HG02759 (cell line): ENCODE results near the gene MTMR2.
A peak's percentile ranks its signal among the peaks of the same experiment; 100 is the strongest.
"Not testable (repeated sequence)": the region's sequence is repeated elsewhere in the genome, so short reads cannot be mapped to it uniquely, and the experiment has no call there.

ENCODE experiments used
- ATAC-seq: cut with Tn5 transposase; IDR thresholded peaks from one replicate; pipeline ENCODE4 v1.9.1; 2021; ENCODE audit warnings: mild to moderate bottlenecking, moderate library complexity; ENCODE audit not compliant: unreplicated experiment

Gene MTMR2

DNA sequence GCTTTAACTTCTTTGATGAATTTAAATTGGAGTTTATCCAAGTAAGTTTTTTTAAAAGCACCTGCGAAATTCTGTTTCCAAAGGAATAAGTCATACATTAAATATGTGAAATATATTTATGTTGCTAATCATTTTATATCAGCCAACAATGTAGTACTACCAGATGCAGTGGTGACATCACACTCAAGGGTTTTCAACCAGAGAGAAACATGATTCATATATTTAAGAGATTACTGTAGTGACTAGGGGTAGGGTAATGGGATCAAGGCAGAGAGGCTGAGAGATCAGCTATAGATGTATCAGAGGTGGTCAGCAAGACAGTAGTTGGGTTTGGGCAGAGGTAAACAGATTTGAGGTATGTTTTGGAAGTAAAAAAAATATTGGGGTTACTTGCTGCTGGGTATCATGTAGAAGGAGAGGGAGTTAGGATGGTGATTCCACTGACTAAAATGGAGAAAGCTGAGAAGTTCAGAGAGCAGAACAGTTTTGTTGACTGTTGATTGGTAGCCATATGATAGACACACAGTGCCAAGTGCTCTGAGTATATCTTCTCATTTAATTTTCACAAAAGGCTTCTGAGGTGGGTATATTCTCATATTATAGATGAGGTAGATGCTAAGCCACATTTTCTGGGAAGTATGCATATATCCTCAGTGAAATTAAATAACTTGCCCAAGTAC is 94.2 kb downstream of the MTMR2 start:
- ATAC-seq, result no peak

- no peak for ATAC-seq
These were observed 96.2 kb downstream of the MTMR2 start for GRCh38 chr11:95827696-95828095.

GRCh38 chr11:95821640-95822039 is 102.3 kb downstream of the MTMR2 start:
- no peak for ATAC-seq

DNA sequence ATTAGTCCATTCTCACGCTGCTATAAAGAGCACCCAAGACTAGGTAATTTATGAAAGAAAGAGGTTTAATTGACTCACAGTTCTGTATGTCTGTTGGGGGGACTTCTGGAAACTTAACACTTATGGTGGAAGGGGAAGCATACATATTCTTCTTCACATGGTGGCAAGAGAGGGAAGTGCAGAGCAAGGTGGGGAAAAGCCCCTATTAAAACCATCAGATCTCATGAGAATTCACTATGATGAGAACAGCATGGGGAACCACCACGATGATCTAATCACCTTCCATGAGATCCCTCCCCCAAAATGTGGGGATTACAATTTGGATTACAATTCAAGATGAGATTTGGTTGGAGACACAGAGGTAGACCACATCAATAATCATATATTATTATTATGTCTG is 107.9 kb downstream of the MTMR2 start:
- no peak for ATAC-seq

DNA sequence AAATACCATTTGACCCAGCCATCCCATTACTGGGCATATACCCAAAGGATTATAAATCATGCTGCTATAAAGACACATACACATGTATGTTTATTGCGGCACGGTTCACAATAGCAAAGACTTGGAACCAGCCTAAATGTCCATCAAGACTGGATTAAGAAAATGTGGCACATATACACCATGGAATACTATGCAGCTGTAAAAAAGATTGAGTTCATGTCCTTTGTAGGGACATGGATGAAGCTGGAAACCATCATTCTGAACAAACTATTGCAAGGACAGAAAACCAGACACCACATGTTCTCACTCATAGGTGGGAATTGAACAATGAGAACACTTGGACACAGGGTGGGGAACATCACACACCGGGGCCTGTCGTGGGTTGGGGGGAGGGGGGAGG is 112.9 kb downstream of the MTMR2 start:
- not testable (repeated sequence) for ATAC-seq

DNA sequence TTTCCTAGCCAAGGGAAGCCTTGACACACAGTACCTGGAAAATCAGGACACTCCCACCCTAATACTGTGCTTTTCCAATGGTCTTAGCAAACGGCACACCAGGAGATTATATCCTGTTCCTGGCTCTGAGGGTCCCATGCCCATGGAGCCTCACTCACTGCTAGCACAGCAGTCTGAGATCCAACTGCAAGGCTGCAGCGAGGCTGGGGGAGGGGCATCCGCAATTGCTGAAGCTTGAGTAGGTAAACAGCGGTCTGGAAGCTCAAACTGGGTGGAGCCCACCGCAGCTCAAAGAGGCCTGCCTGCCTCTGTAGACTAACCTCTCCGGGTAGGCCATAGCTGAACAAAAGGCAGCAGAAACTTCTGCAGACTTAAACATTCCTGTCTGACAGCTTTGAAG is 117.4 kb downstream of the MTMR2 start:
- not testable (repeated sequence) for ATAC-seq

- ATAC-seq, result no peak
These were observed 118.0 kb downstream of the MTMR2 start for GRCh38 chr11:95805869-95806268.

GRCh38 chr11:95803973-95804372 is 119.9 kb downstream of the MTMR2 start:
- ATAC-seq, result no peak

DNA sequence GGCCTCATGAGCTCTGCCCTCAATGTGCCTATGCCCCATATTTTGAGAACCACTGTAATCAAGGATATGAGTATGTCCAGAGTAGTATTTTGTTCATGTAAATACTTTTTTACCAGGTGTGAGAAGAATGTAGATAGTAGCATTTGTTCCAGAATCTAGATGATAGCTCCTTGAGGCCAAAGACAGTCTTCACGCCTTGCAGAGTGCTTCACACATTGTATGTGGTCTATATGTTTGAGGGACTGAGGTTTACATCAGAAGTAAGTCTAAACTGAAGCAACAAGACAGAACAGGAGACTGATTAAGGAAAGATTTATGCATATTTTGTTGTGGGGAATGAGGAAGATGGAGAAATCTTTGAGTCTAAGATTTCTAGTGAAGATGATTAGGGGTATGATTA is 121.1 kb downstream of the MTMR2 start:
- ATAC-seq, result no peak

DNA sequence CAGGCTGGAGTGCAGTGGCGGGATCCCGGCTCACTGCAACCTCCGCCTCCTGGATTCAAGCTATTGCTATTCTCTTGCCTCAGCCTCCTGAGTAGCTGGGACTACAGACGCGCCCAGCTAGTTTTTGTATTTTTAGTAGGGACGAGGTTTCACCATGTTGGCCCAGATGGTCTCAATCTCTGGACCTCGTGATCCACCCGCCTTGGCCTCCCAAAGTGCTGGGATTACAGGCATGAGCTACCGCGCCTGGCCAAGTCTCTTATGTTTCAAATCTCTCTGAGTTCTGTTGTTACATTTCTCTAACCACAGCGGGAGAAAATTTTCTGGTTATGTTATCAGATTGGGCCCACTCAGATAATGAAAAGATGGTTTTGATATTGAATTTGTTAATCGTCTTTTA is 123.5 kb downstream of the MTMR2 start:
- no peak for ATAC-seq

DNA sequence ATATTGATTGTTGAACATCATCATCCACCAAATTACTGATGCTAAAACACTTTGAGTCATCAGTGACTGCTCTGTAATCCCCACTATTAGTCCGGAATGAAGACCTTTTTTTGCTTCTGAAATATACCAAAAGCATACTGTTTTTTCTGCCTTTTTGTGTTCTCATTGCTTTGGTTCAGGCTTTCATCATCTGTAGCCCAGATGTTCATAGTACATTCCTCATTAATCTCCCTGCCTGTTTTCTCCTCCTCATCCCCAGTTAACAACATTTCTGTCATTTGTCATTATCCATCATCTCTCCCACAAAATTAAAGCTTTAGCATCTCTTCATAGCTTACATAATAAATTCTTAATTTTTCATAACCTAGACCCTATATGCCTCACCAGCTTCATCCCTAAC is 124.4 kb downstream of the MTMR2 start:
- ATAC-seq, result no peak

DNA sequence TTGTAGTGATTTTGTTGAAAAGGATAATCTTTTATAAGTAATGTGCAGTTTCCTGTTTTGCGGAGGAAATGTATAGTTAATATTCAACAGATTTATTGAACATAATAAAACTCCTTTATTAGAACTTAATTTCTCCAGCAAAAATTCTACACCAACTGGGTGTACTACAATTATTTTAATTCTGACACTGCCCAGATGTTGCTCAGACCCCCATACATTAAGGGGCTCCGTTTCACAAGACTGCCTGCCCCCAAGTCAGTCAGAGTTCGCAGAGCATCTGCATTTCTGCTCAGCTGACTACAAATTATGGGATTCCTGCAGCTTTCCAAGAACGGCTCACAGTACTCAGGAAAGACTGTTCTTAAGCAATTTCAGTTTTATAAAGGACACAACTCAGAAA is 127.4 kb downstream of the MTMR2 start:
- no peak for ATAC-seq

GRCh38 chr11:95795627-95796295 is 128.1 kb downstream of the MTMR2 start:
- ATAC-seq, result no peak

DNA sequence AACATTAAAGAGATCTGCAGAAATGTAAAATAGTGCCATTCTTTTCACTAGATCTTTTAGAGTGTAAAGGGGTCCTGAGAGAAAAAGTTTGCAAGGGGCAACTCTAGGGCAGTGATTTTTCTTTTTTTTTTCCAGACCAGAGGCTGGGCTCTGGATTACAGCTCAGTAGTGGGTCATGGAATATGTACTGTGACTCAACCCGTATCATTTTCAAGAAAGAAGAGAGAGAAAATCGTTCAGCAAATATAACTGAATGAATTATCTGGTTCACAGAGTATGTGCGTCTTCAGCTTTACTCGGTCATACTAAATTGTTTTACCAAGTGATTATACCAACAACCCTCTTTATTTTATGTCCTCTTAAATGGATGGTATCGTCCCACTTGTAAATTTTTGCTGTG is 129.8 kb downstream of the MTMR2 start:
- no peak for ATAC-seq

GRCh38 chr11:95793116-95793515 is 130.8 kb downstream of the MTMR2 start:
- ATAC-seq, result no peak

GRCh38 chr11:95792700-95793099 is 131.2 kb downstream of the MTMR2 start:
- no peak for ATAC-seq

- no peak for ATAC-seq
These were observed 131.7 kb downstream of the MTMR2 start for GRCh38 chr11:95792200-95792599.

GRCh38 chr11:95791709-95792033 is 132.2 kb downstream of the MTMR2 start:
- ATAC-seq, result no peak

DNA sequence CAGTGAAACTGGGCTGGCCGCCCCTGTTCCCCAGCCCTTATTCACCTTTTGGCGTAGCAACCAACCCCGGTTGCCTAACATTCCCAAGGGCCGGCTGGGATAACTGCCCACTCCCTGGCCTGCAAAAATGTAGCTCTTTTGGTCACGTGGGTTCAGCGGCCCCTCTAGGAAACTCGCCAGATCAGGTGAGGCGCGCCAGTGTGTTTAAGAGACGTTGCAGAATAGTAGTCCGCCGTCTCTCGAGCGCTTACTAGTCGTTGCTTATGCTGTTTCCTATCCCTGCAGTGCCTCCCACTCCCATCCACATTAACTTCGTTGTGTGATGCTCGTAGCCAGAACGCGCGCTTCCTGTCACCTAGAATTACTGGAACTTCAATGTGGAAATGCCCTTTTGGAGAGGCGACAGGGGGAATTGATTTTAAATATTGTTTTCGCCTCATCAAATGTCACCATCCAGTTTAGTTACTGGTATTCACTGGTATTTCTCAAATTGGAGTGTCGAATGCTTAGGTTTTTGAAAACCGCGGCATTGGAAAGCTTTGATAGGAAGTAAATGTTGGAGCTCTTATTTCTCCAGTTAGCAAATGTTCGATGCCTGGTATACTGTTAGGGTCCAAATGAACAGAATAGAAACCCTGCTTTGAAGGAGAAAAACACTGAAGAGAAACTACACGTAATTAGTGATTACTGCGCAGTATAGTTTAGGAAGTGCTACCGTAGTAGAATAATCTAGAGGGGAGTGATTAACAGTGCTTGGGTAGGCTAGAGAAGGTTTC is 132.8 kb downstream of the MTMR2 start:
- no peak for ATAC-seq

DNA sequence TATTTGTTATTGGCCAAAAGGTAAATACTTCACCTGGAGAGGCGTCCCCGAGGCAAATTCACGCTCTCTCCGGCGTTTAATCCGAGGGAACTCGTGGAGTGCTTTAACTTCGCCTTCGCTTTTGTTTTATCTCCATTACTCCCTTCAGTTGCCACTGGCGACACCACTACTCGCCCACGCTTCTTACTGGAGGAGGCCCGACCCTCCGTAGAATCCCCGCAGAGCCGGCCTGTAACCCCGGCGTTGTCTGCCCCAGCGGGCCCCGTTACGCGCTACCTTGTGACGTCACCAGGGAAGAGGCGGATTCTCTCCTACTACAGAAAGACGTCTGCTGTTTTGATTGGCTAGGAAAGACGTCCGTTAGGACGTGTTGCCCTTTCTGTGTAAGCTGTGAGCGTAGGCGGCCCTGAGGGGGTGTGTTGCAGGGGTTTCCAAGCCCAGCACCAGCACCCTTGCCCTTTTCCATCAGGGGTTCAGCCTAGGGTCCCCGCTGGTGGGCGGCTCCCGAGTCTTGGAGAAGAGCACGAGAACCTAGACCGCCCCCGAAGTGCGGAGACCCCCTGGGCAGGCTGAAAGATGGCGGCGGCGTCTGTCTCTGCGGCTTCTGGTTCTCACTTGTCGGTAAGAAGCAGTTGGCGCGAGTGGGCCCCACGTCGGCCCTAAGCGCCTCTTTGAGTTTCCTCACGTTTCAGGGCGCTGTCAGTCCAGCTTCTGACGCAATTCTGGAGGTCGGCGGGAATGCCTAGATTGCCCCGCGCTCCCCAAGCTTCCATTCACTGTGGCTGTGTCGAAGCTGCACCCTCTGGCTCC is 133.6 kb downstream of the MTMR2 start, which contains the start of gene CEP57:
CEP57 (plus strand) TSS at position 376 of the 810 bp plus-strand sequence; CDS start at position 577, 201 bp downstream.
- peak; percentile 65 for ATAC-seq

GRCh38 chr11:95789506-95790122 is 134.3 kb downstream of the MTMR2 start, which contains the start of gene FAM76B:
Gene FAM76B, minus strand, starts transcription at chr11:95789782. Its CDS starts 304 bp downstream, at chr11:95789478.
- ATAC-seq, result peak; percentile 74
